ENCODE data around the gene INKA2.
A peak's percentile ranks its signal among the peaks of the same experiment; 100 is the strongest.

INKA2 gene

GRCh38 chr1:111702504-111703050 is 36.6 kb downstream of the INKA2 start:
- no peak for DNase-seq (ENCODE audit: low read depth)

GRCh38 chr1:111699268-111699667 is 39.9 kb downstream of the INKA2 start:
- no peak for DNase-seq (ENCODE audit: low read depth)

GRCh38 chr1:111696330-111696729 is 42.9 kb downstream of the INKA2 start:
- no peak for DNase-seq (ENCODE audit: low read depth)

GRCh38 chr1:111695801-111696200 is 43.4 kb downstream of the INKA2 start:
- DNase-seq (ENCODE audit: low read depth) = no peak

GRCh38 chr1:111691886-111692285 is 47.3 kb downstream of the INKA2 start:
- no peak for DNase-seq (ENCODE audit: low read depth)

DNA sequence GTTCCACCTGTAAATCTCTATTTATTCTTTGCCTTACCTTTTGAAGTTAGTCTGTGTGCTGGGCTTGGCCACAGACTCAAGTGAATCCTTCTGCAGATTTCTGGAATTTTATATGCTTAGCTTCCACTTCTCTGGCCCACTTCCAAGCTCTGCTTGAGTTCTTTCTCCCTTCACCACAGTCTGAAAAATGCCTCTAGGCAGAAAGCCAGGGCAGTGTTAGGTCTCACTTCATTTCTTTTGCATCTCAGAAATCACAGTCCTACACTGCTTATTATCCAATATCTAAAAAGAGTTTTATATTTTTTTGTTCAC is 48.9 kb downstream of the INKA2 start:
- peak; percentile 95 for DNase-seq (ENCODE audit: low read depth)

Data from iris pigment epithelial cell (primary cell).